ENCODE results near the gene TRIM50. TPM values are rescaled to one million over a fixed set of nuclear protein-coding genes. Genes with fewer than 3 reads are reported as not detected.
"Not testable (repeated sequence)": the region's sequence is repeated elsewhere in the genome, so short reads cannot be mapped to it uniquely, and the experiment has no call there.

The TRIM50 gene
- total RNA-seq, 1 donor from 2014 or later = not detected

DNA sequence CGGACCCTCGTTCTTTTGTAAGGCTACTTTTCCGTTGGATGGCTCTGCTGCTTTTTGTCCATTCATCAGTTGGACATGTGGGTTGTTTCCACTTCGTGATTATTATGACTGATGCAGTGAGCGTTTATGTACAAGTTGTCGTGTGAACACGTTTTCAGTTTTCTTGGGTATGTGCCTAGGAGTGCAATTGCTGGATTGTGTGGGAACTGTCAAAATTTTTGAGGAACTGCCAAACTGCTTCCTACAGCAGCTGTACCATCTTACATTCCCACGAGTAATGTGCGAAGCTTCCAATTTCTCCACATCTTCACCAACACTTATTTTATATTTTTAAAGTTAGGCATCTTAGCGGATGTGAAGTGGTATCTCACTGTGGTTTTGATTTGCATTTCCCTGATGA, 10.4 kb upstream of the TRIM50 start:
- TF ChIP-seq, protein P1, sequence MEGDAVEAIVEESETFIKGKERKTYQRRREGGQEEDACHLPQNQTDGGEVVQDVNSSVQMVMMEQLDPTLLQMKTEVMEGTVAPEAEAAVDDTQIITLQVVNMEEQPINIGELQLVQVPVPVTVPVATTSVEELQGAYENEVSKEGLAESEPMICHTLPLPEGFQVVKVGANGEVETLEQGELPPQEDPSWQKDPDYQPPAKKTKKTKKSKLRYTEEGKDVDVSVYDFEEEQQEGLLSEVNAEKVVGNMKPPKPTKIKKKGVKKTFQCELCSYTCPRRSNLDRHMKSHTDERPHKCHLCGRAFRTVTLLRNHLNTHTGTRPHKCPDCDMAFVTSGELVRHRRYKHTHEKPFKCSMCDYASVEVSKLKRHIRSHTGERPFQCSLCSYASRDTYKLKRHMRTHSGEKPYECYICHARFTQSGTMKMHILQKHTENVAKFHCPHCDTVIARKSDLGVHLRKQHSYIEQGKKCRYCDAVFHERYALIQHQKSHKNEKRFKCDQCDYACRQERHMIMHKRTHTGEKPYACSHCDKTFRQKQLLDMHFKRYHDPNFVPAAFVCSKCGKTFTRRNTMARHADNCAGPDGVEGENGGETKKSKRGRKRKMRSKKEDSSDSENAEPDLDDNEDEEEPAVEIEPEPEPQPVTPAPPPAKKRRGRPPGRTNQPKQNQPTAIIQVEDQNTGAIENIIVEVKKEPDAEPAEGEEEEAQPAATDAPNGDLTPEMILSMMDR (conservative IDR thresholded peaks at IDR 0.05; ENCODE audit: low read depth, low read length) = no peak
- DNase-seq (ENCODE audit: low read depth) = no peak
- no peak overlapping the region for H3K4me3 ChIP-seq (ENCODE audit: low read depth, low read length)

DNA sequence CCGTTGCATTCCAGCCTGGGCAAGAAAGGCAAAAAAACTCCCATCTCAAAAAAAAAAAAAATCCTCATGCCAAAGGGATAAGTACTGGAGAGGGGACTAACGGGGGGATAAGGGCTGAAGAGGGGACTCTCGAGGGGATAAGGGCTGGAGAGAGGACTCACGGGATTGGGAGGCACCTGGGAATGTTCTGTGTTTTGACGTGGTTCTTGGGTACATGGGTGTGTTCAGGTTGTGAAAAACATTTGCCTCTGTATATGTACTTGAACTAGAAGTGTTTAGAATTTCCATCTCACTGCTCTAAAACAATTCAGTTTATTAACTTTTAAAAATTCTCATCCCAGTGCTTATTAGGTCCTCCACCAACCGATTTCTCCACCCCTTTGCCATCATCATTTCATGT, 4.6 kb upstream of the TRIM50 start:
- no peak overlapping the region for H3K4me3 ChIP-seq (ENCODE audit: low read depth, low read length)

DNA sequence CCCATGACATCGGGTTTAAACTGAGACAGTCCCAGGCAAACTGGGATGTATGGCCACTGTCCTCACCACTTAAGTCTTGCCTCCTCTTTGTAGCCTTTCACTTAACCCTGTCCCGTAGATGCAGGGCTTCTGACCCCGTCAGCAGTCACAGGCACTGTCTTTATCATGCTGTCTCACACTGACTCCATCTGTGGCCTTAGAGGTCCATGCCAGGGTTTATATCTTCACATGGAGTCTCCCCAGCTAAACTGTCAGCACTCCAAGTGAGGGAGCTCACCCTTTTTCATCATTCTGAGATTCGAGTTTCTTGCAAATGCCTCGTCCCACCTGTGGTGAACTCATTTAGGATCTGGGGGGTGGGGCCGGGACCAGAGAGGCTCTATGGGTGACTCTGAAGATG, 2.9 kb upstream of the TRIM50 start:
- TF ChIP-seq, protein P1 (conservative IDR thresholded peaks at IDR 0.05; ENCODE audit: low read depth, low read length) = no peak
- no peak for DNase-seq (ENCODE audit: low read depth)

More for the DNA sequence above, 4.6 kb upstream of the TRIM50 start:
- TF ChIP-seq, protein P1 (conservative IDR thresholded peaks at IDR 0.05; ENCODE audit: low read depth, low read length) = no peak
- DNase-seq (ENCODE audit: low read depth) = no peak

DNA sequence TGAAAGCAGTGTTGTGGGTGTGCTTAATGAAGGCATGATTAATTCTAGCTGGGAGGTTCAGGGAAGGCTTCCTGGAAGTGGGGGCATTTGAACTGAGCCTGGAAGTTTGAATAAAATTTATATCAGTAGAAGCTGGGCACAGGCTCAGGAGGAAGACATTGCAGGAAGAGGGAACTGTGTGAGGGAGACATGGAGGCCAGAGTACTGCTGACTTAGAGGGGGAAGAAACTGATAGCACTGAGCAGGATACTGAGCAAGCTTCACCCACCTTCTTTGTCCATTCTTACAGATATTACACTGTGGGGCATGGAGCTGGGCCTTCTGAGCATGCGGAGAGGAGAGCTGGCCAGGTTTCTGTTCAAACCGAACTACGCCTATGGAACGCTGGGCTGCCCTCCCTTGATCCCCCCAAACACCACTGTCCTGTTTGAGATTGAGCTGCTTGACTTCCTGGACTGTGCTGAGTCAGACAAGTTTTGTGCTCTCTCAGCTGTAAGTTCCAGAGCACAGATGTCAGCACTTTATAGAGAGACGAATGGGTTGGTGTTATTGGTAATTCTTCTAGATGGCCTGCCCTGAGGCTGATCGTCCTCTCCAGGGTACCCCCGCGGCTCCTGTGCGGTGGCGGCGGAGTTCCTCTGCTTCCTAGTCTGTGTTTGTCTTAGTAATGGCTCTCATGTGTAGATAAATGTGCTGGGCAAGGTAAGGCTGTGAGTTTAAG, 2.1 kb upstream of the TRIM50 start:
- DNase-seq (ENCODE audit: low read depth) = no peak
- TF ChIP-seq, protein P1 (conservative IDR thresholded peaks at IDR 0.05; ENCODE audit: low read depth, low read length) = no peak
- H3K4me3 ChIP-seq (ENCODE audit: low read depth, low read length) = no peak overlapping the region

More for the DNA sequence above, 2.9 kb upstream of the TRIM50 start:
- H3K4me3 ChIP-seq (ENCODE audit: low read depth, low read length) = no peak overlapping the region

DNA sequence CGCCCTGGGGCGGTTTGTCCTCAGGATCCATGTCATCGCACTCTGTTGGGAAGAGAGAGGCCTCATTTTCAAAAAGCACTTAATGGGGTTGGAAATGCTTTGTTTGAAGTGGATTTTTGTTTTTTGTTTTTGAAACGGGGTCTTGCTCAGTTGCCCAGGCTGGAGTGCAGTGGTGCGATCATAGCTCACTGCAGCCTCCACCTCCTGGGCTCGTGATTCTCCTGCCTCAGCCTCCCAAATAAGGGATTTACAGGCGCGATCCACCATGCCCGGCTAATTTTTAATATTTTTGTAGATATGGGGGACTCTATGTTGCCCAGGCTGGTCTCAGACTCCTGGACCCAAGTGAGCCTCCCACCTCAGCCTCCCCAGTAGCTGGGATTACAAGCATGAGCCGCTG, 814 bp upstream of the TRIM50 start:
- TF ChIP-seq, protein P1 (conservative IDR thresholded peaks at IDR 0.05; ENCODE audit: low read depth, low read length) = no peak
- H3K4me3 ChIP-seq (ENCODE audit: low read depth, low read length) = no peak overlapping the region
- DNase-seq (ENCODE audit: low read depth) = no peak

DNA sequence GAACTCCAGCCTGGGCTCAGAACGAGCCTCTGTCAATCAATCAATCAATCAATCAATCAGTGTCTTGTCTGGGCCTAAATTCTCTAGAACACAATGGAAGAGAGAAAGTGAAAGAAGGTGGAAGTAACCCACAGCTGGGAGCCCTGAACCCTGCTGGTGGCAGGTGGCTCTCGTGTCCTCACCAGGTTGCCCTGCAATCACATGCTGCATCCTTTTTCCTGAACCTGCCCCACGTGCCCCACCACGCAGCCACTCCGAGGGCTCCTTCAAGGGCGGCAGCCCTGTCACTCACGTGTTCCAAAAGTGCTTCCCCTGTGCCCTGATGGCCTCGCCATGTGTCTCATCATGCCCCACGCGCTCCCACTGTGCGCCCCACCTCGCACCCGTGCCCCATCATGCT, 433 bp downstream of the TRIM50 start:
- H3K4me3 ChIP-seq (ENCODE audit: low read depth, low read length); DNase-seq (ENCODE audit: low read depth): not testable (repeated sequence)

DNA sequence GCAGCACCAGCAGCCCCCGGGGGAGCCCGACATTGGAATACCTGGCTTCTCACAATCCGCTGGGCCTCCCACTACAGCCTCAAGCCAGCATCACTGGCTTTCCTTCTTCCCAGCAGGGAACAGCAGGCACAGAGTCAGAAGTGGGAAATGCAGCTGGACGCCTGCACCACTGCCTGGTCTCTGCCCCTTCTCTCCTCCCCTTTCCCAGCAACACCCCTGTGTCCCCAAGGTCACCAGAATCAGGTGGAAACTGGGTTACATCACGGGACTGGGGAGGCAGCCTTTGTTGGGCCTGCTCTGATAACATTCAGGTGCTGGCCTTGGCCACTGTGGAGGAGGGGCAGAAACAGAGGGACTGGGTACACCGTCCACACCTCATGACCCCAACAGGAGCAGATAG, 2.5 kb downstream of the TRIM50 start:
- DNase-seq (ENCODE audit: low read depth) = not testable (repeated sequence)

DNA sequence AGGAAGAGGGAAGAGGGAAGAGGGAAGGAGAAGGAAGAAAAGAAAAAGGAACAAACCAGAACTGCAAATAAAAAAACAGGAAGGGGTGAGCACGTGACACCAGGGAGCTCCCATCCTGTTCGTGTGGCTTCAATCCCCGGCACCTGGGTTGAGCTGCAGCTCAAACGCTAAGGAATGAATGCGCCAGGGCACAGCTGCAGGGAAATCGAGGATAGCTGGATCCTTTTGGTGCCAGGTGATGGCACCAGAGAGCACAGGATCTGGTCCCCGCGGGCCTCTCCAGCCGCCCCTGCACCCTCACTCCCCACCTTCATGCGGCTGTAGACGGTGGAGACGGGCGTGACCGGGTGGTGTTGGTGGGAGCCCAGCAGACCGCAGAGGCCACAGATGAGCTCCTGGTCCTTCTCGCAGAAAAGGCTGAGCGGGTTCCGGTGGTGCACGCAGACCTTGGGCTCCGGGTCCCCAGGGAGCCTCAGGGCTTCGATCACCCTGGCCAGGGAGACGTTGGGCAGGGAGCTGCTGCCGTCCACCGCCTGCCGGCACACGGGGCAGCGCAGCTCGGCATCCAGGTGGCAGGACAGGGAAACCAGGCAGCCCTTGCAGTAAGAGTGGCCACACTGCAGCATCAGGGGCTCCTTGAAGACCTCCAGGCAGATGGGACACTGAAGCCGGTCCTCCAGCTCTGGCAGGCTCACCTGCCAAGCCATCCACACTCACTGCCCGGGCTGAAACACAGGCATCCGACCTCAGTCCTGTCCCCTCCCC, 3.6 kb downstream of the TRIM50 start:
- DNase-seq (ENCODE audit: low read depth) = not testable (repeated sequence)
- peak overlapping the region; percentile 4 for H3K4me3 ChIP-seq (ENCODE audit: low read depth, low read length)
- TF ChIP-seq, protein P1 (conservative IDR thresholded peaks at IDR 0.05; ENCODE audit: low read depth, low read length) = peak; percentile 61

More for the DNA sequence above, 2.5 kb downstream of the TRIM50 start:
- not testable (repeated sequence) for H3K4me3 ChIP-seq (ENCODE audit: low read depth, low read length)

DNA sequence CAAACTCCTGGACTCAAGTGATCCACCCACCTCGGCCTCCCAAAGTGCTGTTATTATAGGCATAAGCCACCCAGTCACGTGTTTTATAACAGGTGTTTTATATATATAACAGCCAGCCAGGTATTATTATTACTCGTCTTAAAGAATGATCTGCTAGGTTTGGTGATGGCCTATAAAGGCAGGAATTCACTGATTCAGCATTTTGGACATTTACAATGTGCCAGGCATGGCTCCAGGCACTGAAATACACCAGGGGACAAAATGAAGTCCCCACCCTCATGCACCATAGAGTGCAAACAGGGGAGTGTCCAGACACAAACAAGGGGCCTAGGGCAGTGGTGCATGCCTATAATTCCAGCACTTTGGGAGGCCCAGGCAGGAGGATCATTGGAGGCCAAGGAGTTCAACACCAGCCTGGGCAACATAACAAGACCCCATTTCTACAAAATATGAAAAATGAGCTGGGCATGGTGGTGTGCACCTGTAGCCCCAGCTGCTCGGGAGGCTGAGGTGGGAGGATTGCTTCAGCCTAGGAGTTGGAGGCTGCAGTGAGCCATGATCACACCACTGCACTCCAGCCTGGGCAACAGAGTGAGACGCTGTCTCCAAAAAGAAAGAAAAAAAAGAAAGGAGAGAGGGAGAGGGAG, 4.3 kb downstream of the TRIM50 start:
- DNase-seq (ENCODE audit: low read depth); H3K4me3 ChIP-seq (ENCODE audit: low read depth, low read length): not testable (repeated sequence)

DNA sequence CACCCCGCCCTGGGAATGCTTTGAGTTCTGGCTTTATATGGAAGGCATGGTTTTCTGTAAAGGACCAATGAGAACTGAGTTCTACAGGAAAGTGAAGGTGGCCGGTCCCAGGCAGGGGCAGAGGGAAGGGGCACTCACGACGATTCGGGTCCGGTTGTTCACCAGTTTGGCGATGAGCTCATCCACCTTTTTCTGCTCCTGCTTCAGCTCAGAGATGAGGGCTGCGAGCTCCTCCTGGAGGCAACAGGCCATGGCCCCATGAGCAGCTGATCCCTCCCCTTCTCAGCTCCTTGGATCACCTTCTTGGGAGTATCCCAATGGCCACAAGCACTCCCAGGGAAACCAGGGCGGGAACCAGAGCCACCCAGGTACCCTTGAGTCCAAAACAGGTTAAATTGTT, 7.9 kb downstream of the TRIM50 start:
- H3K4me3 ChIP-seq (ENCODE audit: low read depth, low read length); DNase-seq (ENCODE audit: low read depth): not testable (repeated sequence)

DNA sequence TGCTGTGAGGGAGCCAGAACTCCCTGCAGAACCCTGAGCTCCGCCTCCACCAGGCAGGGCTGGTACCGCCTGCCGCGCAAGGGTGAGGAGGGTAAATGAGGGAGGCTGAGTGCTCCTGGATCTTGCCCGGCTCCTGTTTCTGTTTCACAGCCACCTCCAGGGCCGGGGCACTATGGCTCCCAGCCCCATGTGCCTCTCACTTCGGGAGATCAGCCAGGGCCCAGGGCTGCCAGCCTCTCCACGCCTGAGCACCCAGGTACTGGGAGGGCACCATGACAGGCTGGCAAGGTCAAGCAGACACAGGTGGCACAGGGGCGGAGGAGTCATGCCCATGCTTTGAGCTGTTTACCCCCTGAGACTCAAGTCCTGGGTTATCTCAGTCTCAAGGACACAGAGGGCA, 8.3 kb downstream of the TRIM50 start:
- H3K4me3 ChIP-seq (ENCODE audit: low read depth, low read length); DNase-seq (ENCODE audit: low read depth): not testable (repeated sequence)

Data from epithelial cell of proximal tubule (primary cell).